GM19438 (cell line): ENCODE measurements around the gene POLR2A.

Experiments
- ATAC-seq: cut with Tn5 transposase; IDR thresholded peaks from one replicate; pipeline ENCODE4 v1.9.1; 2021; ENCODE audit warnings: low read depth; ENCODE audit not compliant: unreplicated experiment

The POLR2A gene

DNA sequence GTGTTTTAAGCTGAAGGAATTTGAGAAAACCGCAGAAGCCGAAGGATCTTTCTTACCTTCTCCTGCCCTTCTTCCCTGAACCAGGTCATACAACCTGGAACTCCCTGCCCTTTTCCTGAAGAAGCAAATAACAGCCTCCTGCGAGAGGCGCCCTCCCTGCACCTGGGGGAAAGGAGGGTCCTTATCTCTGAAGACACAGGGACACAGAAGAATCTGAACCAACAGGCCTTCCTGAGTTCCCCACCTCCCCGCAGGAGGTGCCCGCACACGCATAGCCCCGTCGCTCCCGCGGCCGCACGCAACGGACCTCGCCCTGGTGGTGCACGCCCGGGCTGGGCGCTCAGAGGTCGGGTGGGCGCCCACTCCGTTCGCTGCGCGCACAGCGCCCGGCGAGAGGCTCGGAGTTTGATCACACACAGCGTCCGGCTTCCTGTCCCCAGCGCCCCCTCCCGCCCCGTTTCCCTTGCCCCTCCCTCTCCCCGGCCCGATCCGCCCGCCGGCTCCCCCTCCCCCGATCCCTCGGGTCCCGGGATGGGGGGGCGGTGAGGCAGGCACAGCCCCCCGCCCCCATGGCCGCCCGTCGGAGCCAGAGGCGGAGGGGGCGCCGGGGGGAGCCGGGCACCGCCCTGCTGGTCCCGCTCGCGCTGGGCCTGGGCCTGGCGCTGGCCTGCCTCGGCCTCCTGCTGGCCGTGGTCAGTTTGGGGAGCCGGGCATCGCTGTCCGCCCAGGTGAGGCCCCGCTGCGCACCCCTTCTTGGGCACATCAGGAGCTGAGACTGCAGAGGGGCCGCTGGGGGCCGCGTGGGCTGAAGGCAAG is 64.6 kb downstream of the POLR2A start, which contains the start of gene TNFSF12:
TSS of gene TNFSF12 (plus strand) at position 474 of the 816 bp plus-strand sequence. CDS start at position 570, 96 bp downstream.
- no peak for ATAC-seq
